OCI-LY1 (cell line): ENCODE data around the gene MVP.

Source experiments
- CTCF ChIP-seq: fragments of 200-600 bp; sonication (generic), shearing (Covaris generic); IDR thresholded peaks from 2 replicates; pipeline ENCODE4 v1.5.1; 2017; ENCODE audit warnings: mild to moderate bottlenecking, antibody characterized with exemption, low read length, moderate library complexity, mixed read lengths
- EZH2 ChIP-seq: fragments of 200-600 bp; sonication (generic), shearing (Covaris generic); IDR thresholded peaks from 2 replicates; pipeline ENCODE4 v1.8.0; 2017; ENCODE audit warnings: borderline replicate concordance, mixed run types, mild to moderate bottlenecking, antibody characterized with exemption, low read length, moderate library complexity, mixed read lengths

- no peak for TF ChIP-seq CTCF
- TF ChIP-seq EZH2: no peak
Observed at GRCh38 chr16:29819506-29819905, 756 bp upstream of the MVP start.
